OCI-LY1 (cell line): ENCODE data around the gene MRPL52.

Source experiments
- H2AFZ ChIP-seq: fragments of 200-600 bp; sonication (generic), shearing (Covaris generic); 2 replicates; pipeline ENCODE4 v1.6.0; 2014; ENCODE audit warnings: antibody characterized with exemption, mild to moderate bottlenecking, low read length
- H3F3A ChIP-seq: fragments of 200-600 bp; sonication (generic), shearing (Covaris generic); 2 replicates; pipeline ENCODE4 v1.6.0; 2014; ENCODE audit warnings: mild to moderate bottlenecking, antibody characterized with exemption, low read length, moderate library complexity; ENCODE audit not compliant: insufficient read depth
- H3K27ac ChIP-seq: fragments of 200-600 bp; sonication (generic); 2 replicates; pipeline ENCODE4 v1.5.1; 2014; ENCODE audit warnings: low read length, mixed run types, mild to moderate bottlenecking, low read depth; ENCODE audit not compliant: poor library complexity, severe bottlenecking
- H3K27me3 ChIP-seq: fragments of 200-600 bp; sonication (generic); 2 replicates; pipeline ENCODE4 v1.6.0; 2014; ENCODE audit warnings: antibody characterized with exemption, mild to moderate bottlenecking, low read length, moderate library complexity; ENCODE audit not compliant: insufficient read depth
- H3K36me3 ChIP-seq: fragments of 200-600 bp; sonication (generic); 2 replicates; pipeline ENCODE4 v1.6.1; 2014; ENCODE audit warnings: mild to moderate bottlenecking, antibody characterized with exemption, low read length, moderate library complexity, mixed read lengths; ENCODE audit not compliant: insufficient read depth
- H3K4me1 ChIP-seq: fragments of 200-600 bp; sonication (generic); 2 replicates; pipeline ENCODE4 v1.5.1; 2014; ENCODE audit warnings: mild to moderate bottlenecking, low read length, moderate library complexity; ENCODE audit not compliant: insufficient read depth, severe bottlenecking
- H3K4me2 ChIP-seq: fragments of 200-600 bp; sonication (generic), shearing (Covaris generic); 2 replicates; pipeline ENCODE4 v1.6.1; 2014; ENCODE audit warnings: low read length
- H3K4me3 ChIP-seq: fragments of 200-600 bp; sonication (generic); 2 replicates; pipeline ENCODE4 v1.5.1; 2014; ENCODE audit warnings: low read length, low read depth, mild to moderate bottlenecking, mixed read lengths; ENCODE audit not compliant: poor library complexity, severe bottlenecking
- H3K79me2 ChIP-seq: fragments of 200-600 bp; shearing (Covaris generic); 2 replicates; pipeline ENCODE4 v1.6.1; 2016; ENCODE audit warnings: mixed run types, low read length, mixed read lengths; ENCODE audit not compliant: insufficient read depth
- H3K9ac ChIP-seq: fragments of 200-600 bp; sonication (generic), shearing (Covaris generic); 2 replicates; pipeline ENCODE4 v1.6.1; 2014; ENCODE audit warnings: mild to moderate bottlenecking, low read length, mixed read lengths
- H3K9me2 ChIP-seq: fragments of 200-600 bp; sonication (generic), shearing (Covaris generic); 2 replicates; pipeline ENCODE4 v1.6.1; 2014; ENCODE audit warnings: low read depth, mild to moderate bottlenecking, low read length, mixed read lengths
- H3K9me3 ChIP-seq: fragments of 200-600 bp; shearing (Covaris generic); 2 replicates; pipeline ENCODE4 v1.6.1; 2014; ENCODE audit warnings: low read length, mixed read lengths
- H4K20me1 ChIP-seq: fragments of 200-600 bp; sonication (generic), shearing (Covaris generic); 2 replicates; pipeline ENCODE4 v1.6.0; 2016; ENCODE audit warnings: mild to moderate bottlenecking, low read length; ENCODE audit not compliant: insufficient read depth
- EZH2 ChIP-seq: fragments of 200-600 bp; sonication (generic), shearing (Covaris generic); IDR thresholded peaks from 2 replicates; pipeline ENCODE4 v1.8.0; 2017; ENCODE audit warnings: borderline replicate concordance, mixed run types, mild to moderate bottlenecking, antibody characterized with exemption, low read length, moderate library complexity, mixed read lengths
- TF ChIP-seq, protein P1 (sequence below): fragments of 200-600 bp; sonication (generic), shearing (Covaris generic); IDR thresholded peaks from 2 replicates; pipeline ENCODE4 v1.5.1; 2017; ENCODE audit warnings: mild to moderate bottlenecking, antibody characterized with exemption, low read length, moderate library complexity, mixed read lengths

MRPL52 gene

GRCh38 chr14:22865424-22866405 is 36.0 kb downstream of the MRPL52 start:
- H3K9me2 ChIP-seq: no peaks in the 10 kb centered on the region
- H3K79me2 ChIP-seq: no peaks in the 10 kb centered on the region
- H3F3A ChIP-seq: no peaks in the 10 kb centered on the region
- TF ChIP-seq EZH2: no peak
- TF ChIP-seq, protein P1, sequence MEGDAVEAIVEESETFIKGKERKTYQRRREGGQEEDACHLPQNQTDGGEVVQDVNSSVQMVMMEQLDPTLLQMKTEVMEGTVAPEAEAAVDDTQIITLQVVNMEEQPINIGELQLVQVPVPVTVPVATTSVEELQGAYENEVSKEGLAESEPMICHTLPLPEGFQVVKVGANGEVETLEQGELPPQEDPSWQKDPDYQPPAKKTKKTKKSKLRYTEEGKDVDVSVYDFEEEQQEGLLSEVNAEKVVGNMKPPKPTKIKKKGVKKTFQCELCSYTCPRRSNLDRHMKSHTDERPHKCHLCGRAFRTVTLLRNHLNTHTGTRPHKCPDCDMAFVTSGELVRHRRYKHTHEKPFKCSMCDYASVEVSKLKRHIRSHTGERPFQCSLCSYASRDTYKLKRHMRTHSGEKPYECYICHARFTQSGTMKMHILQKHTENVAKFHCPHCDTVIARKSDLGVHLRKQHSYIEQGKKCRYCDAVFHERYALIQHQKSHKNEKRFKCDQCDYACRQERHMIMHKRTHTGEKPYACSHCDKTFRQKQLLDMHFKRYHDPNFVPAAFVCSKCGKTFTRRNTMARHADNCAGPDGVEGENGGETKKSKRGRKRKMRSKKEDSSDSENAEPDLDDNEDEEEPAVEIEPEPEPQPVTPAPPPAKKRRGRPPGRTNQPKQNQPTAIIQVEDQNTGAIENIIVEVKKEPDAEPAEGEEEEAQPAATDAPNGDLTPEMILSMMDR: peak; percentile 58
- H4K20me1 ChIP-seq: no peaks in the 10 kb centered on the region
- peaks cover 6% of the 10 kb centered on the region for H3K9me3 ChIP-seq
- no peak overlapping the region for H3K4me3 ChIP-seq
- H3K4me2 ChIP-seq: no peak overlapping the region
- H3K27me3 ChIP-seq: no peaks in the 10 kb centered on the region
- no peak overlapping the region for H2AFZ ChIP-seq
- H3K9ac ChIP-seq: no peak overlapping the region
- H3K27ac ChIP-seq: no peak overlapping the region
- peaks cover 9% of the 10 kb centered on the region for H3K4me1 ChIP-seq
- no peaks in the 10 kb centered on the region; the same call in 1 of the 2 replicates for H3K36me3 ChIP-seq

- H4K20me1 ChIP-seq: no peaks in the 10 kb centered on the region
Observed at GRCh38 chr14:22866874-22867273, 37.2 kb downstream of the MRPL52 start.

DNA sequence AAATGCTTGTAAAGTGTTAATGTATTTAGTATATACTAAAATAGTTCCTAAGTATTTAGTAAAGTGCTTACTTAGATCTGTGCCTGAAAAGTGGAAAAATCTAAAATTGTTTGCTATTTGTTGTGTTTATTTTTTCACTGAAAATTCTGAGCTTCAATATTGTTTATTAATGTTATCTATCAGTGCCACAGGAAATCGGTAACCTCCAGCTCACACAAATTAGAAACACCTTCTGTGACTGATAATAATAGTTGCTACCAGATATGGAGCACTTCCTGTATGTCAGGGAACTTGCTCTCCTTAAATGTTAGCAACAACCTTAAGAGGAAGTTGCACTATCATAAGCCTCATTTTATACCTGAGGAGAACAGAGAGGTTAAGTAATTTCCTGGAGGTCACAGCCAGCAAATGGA is 41.1 kb downstream of the MRPL52 start:
- Histone ChIP-seq H3K9ac (peak overlapping the region; percentile 78), H3K9me2 (no peaks in the 10 kb centered on the region), H2AFZ (0 out of 2 replicates have a peak overlapping the region, but pooled peaks have one; percentile 2), H3K9me3 (no peaks in the 10 kb centered on the region), H3K27ac (peak overlapping the region; percentile 92), H3K4me1 (peaks cover 24% of the 10 kb centered on the region), H3K4me3 (peak overlapping the region; percentile 76), H3K27me3 (no peaks in the 10 kb centered on the region), H4K20me1 (no peaks in the 10 kb centered on the region), H3F3A (no peaks in the 10 kb centered on the region), H3K4me2 (peak overlapping the region; percentile 80), H3K36me3 (peaks cover 20% of the 10 kb centered on the region), H3K79me2 (no peaks in the 10 kb centered on the region)
- TF ChIP-seq EZH2: no peak
- TF ChIP-seq, protein P1: no peak

More at GRCh38 chr14:22866874-22867273, 37.2 kb downstream of the MRPL52 start:
- peaks cover 16% of the 10 kb centered on the region for H3K4me1 ChIP-seq
- H3K4me2 ChIP-seq: no peak overlapping the region
- H3K27ac ChIP-seq: no peak overlapping the region
- H3K4me3 ChIP-seq: no peak overlapping the region
- no peak overlapping the region for H2AFZ ChIP-seq
- H3K9me2 ChIP-seq: no peaks in the 10 kb centered on the region
- H3K36me3 ChIP-seq: no peaks in the 10 kb centered on the region; the same call in 1 of the 2 replicates
- peaks cover 3% of the 10 kb centered on the region for H3K9me3 ChIP-seq
- H3K79me2 ChIP-seq: no peaks in the 10 kb centered on the region
- no peak overlapping the region for H3K9ac ChIP-seq
- TF ChIP-seq, protein P1: no peak
- no peak for TF ChIP-seq EZH2
- no peaks in the 10 kb centered on the region for H3K27me3 ChIP-seq
- H3F3A ChIP-seq: no peaks in the 10 kb centered on the region
